Natural killer cell (primary cell): Measurements from ENCODE around the gene KCNH3. TPM values are rescaled to one million over a fixed set of nuclear protein-coding genes. Genes with fewer than 3 reads are reported as not detected.
A peak's percentile ranks its signal among the peaks of the same experiment; 100 is the strongest.

Experiments
- ATAC-seq, 3 donors: fragments of 150-1000 bp in 2 of 3; fragments of 200-7000 bp in 1 of 3; cut with Tn5 transposase; 1 replicate in 1 of 3; 2 replicates in 2 of 3; pipeline ENCODE4 v1.10.0; 2021; ENCODE audit warnings: mild to moderate bottlenecking in 2 of 3, moderate library complexity in 2 of 3
- DNase-seq, 2 donors: peaks; one replicate each; pipeline versions ENCODE4 v3.0.0 to v3.0.0-alpha.2; 2013 to 2021; ENCODE audit warnings: mixed read lengths in 1 of 2
- H3K27ac ChIP-seq: one replicate; pipeline ENCODE4 v1.5.1; 2013; ENCODE audit warnings: mild to moderate bottlenecking, low read length
- H3K27me3 ChIP-seq: one replicate; pipeline ENCODE4 v1.6.1; 2013; ENCODE audit warnings: low read length; ENCODE audit not compliant: control insufficient read depth, insufficient read depth
- H3K36me3 ChIP-seq: one replicate; pipeline ENCODE4 v1.6.1; 2013; ENCODE audit warnings: low read length; ENCODE audit not compliant: control insufficient read depth, insufficient read depth
- H3K4me1 ChIP-seq: one replicate; pipeline ENCODE4 v1.6.1; 2013; ENCODE audit warnings: low read length; ENCODE audit not compliant: control insufficient read depth, insufficient read depth
- H3K4me3 ChIP-seq: one replicate; pipeline ENCODE4 v1.5.1; 2013; ENCODE audit warnings: low read length
- H3K9me3 ChIP-seq: one replicate; pipeline ENCODE4 v1.6.1; 2013; ENCODE audit warnings: low read length; ENCODE audit not compliant: control insufficient read depth, insufficient read depth
- H3K27ac Mint-ChIP-seq, 2 donors: one replicate each; pipeline ENCODE4 v1.8.0; 2022; ENCODE audit warnings: mild to moderate bottlenecking in 2 of 2, mixed read lengths in 2 of 2, moderate library complexity in 1 of 2
- H3K27me3 Mint-ChIP-seq, 2 donors: one replicate each; pipeline ENCODE4 v1.8.0; 2022; ENCODE audit warnings: low read depth in 2 of 2, mixed read lengths in 2 of 2
- H3K36me3 Mint-ChIP-seq: one replicate; pipeline ENCODE4 v1.8.0; 2022; ENCODE audit warnings: mixed read lengths
- H3K4me1 Mint-ChIP-seq, 2 donors: one replicate each; pipeline ENCODE4 v1.8.0; 2022; ENCODE audit warnings: mixed read lengths in 2 of 2
- H3K4me3 Mint-ChIP-seq: one replicate; pipeline ENCODE4 v1.8.0; 2022; ENCODE audit warnings: mild to moderate bottlenecking, moderate library complexity, mixed read lengths
- H3K9me3 Mint-ChIP-seq, 2 donors: one replicate each; pipeline ENCODE4 v1.8.0; 2022; ENCODE audit warnings: mixed read lengths in 2 of 2
- WGBS: methylation state at CpG from one replicate; pipeline ENCODE4 v1.1.7; 2013; ENCODE audit warnings: missing lambda C conversion rate; ENCODE audit not compliant: insufficient coverage; 5-methylcytosine and 5-hydroxymethylcytosine counted together
- intact Hi-C: fragments of 100-400 bp; cut with micrococcal nuclease; formaldehyde crosslinking; loops from one replicate; pipeline ENCODE4 v1.14.2; 2022
- total RNA-seq, 4 donors: library from RNA; stranded (reverse); fragments of 120-200 nt in 1 of 4; gene quantifications; one replicate each; pipeline versions ENCODE4 v1.2.3 to v1.2.4, GENCODE V29; 2013 to 2022
- TF ChIP-seq, protein P1 (sequence below): fragments of 200-600 bp; IDR thresholded peaks from one replicate; pipeline ENCODE4 v1.8.0; 2022; ENCODE audit warnings: antibody characterized with exemption

Gene KCNH3
- total RNA-seq, 3 donors from 2014 or later (not counting 1 experiment from before 2014, with no cell fraction given), result 1.2 to 1.7 (median 1.6) TPM

DNA sequence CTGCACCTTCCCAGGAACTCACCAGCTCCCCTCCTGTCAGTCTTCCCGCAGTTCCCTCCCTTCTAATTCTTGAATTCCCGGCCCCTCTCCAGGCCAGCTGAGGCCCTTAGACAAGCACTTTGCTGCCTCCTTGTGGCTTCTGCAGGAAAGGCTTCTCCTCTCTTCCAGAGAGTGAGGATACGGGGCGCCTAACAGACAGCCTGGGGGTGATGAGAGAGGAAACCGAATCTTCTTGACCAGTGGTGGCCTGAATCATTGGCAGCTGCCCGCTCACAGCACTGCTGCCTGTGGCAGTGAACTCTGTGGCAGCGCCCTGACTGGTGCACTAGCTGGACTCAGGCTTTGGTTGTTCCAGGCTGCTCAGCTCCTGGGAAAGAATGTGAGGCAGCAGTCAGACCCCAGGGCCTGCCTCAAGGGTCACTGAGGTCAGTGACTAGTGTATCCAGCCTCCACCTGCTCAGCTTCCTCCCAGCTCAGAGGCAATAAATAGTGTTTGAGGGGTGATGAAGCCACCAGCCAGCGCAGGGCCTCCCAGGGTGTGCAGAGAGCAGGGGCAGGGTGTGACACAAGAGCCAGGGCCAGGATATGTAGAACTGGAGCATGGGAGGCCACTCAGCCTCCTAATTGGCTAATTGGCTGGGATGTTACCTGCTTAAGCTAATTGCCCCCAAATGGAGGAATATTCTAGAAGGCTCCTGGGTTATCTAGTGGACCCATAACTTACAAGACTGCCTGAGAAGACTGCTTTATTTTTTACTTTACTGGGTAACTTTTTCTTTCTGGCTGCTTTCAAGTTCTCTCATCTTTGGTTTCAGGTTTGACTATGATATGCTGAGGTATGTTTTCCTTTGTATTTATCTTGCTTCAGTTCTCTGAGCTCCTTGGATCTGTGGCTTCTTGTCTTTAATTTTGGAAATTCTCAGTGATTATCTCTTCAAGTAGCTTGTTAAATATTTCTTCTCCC, 42.0 kb downstream of the KCNH3 start:
- ATAC-seq, result peak; percentile 59 to 80 (median 79)
- no peaks in the 10 kb centered on the region for H3K27me3 Mint-ChIP-seq
- H3K27ac ChIP-seq, result no peak overlapping the region
- H3K9me3 Mint-ChIP-seq, result no peaks in the 10 kb centered on the region
- no peaks in the 10 kb centered on the region for H3K27me3 ChIP-seq
- H3K4me3 ChIP-seq, result no peak overlapping the region
- intact Hi-C loops, result loop anchor here (1.0 kb wide), 1 partner anchor 223 kb away; no protein-coding TSS in a partner anchor
- 49% methylated on average over 8 of the region's 8 CpGs for WGBS
- peaks cover 0 to 18% of the 10 kb centered on the region in 2 donors for H3K4me1 Mint-ChIP-seq
- no peaks in the 10 kb centered on the region for H3K4me1 ChIP-seq
- no peaks in the 10 kb centered on the region for H3K9me3 ChIP-seq
- peaks cover 3% of the 10 kb centered on the region for H3K36me3 ChIP-seq
- H3K27ac Mint-ChIP-seq, result no peak overlapping the region
- H3K4me3 Mint-ChIP-seq, result no peak overlapping the region
- no peaks in the 10 kb centered on the region for H3K36me3 Mint-ChIP-seq
- DNase-seq, result peak; percentile 35 to 74
- TF ChIP-seq, protein P1, sequence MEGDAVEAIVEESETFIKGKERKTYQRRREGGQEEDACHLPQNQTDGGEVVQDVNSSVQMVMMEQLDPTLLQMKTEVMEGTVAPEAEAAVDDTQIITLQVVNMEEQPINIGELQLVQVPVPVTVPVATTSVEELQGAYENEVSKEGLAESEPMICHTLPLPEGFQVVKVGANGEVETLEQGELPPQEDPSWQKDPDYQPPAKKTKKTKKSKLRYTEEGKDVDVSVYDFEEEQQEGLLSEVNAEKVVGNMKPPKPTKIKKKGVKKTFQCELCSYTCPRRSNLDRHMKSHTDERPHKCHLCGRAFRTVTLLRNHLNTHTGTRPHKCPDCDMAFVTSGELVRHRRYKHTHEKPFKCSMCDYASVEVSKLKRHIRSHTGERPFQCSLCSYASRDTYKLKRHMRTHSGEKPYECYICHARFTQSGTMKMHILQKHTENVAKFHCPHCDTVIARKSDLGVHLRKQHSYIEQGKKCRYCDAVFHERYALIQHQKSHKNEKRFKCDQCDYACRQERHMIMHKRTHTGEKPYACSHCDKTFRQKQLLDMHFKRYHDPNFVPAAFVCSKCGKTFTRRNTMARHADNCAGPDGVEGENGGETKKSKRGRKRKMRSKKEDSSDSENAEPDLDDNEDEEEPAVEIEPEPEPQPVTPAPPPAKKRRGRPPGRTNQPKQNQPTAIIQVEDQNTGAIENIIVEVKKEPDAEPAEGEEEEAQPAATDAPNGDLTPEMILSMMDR, result peak; percentile 46

DNA sequence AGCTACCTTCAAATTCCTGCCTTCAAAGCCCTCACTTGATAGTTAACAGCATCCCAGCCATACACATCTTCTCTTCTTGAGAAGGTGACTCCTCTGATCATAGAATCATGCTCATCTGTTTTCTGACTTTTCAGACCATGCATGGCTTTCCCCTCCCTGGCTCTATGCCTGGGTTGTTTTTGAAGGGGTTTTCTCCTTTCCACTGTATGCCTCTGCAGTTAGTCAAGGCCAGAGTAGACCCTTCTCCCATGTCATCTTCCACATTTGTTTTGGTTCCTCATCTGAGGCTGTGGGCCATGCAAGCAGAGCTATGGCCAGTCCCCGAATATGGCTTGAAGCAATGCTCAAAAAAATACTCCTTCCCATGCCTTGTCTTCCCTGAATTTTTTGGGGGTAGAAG, 43.4 kb downstream of the KCNH3 start:
- Histone ChIP-seq H3K36me3 (peaks cover 3% of the 10 kb centered on the region), H3K9me3 (no peaks in the 10 kb centered on the region), H3K4me3 (no peak overlapping the region), H3K27me3 (no peaks in the 10 kb centered on the region), H3K27ac (no peak overlapping the region), H3K4me1 (no peaks in the 10 kb centered on the region)
- no peaks in the 10 kb centered on the region for H3K36me3 Mint-ChIP-seq
- TF ChIP-seq, protein P1, result no peak
- no peaks in the 10 kb centered on the region for H3K27me3 Mint-ChIP-seq
- intact Hi-C loops, result no loop called here
- H3K4me1 Mint-ChIP-seq, result peaks cover 0 to 18% of the 10 kb centered on the region in 2 donors
- H3K4me3 Mint-ChIP-seq, result no peak overlapping the region
- no peaks in the 10 kb centered on the region for H3K9me3 Mint-ChIP-seq
- DNase-seq (no peak), ATAC-seq (no peak)
- WGBS, result 100% methylated on average over 1 of the region's 1 CpG
- peak overlapping the region in 1 of 2 donors; percentile 0 for H3K27ac Mint-ChIP-seq

DNA sequence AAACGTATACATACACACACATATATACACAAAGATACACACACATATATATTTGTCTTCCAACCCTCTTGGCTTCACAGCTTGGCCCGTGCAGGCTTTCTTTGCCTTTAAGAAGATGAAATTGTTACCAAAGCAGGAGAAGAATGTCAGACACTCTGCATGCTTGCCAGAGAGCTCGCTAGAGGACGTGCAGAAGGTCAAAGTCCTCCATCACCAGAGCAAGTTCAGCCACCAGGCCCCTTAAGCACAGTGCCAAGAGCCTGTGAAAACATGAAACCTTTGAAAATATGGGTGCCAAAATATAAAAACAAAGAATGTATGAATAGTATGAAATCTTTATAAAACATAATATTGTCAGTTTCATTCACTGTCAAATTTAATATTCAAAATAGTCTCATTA, 44.0 kb downstream of the KCNH3 start:
- no peaks in the 10 kb centered on the region for H3K9me3 Mint-ChIP-seq
- H3K36me3 Mint-ChIP-seq, result no peaks in the 10 kb centered on the region
- H3K4me3 Mint-ChIP-seq, result no peak overlapping the region
- ATAC-seq, result no peak
- 95% methylated on average over 4 of the region's 4 CpGs for WGBS
- peaks cover 3% of the 10 kb centered on the region for H3K36me3 ChIP-seq
- no peak for DNase-seq
- intact Hi-C loops, result no loop called here
- no peak overlapping the region for H3K4me3 ChIP-seq
- H3K27ac Mint-ChIP-seq, result no peak overlapping the region
- H3K27ac ChIP-seq, result no peak overlapping the region
- no peaks in the 10 kb centered on the region for H3K27me3 Mint-ChIP-seq
- no peaks in the 10 kb centered on the region for H3K27me3 ChIP-seq
- H3K4me1 ChIP-seq, result no peaks in the 10 kb centered on the region
- TF ChIP-seq, protein P1, result no peak
- no peaks in the 10 kb centered on the region for H3K9me3 ChIP-seq
- peaks cover 0 to 14% of the 10 kb centered on the region in 2 donors for H3K4me1 Mint-ChIP-seq
